SK-N-SH (cell line): ENCODE results near the gene MAP4K3. TPM values are rescaled to one million over a fixed set of nuclear protein-coding genes. Genes with fewer than 3 reads are reported as not detected.

Experiments
- CTCF ChIA-PET: fragments of 300-600, 350-600 bp; formaldehyde crosslinking; extraction: SDS; loops from one replicate; lab custom pipeline; 2021; lab: Yijun Ruan, JAX
- POLR2A ChIA-PET: fragments of 350-600 bp; sonication (Branson Sonifier 250); formaldehyde crosslinking; extraction: SDS; loops from one replicate; lab custom pipeline; 2020; ENCODE audit warnings: antibody characterized with exemption, inconsistent platforms; lab: Yijun Ruan, JAX
- DNase-seq: peaks from one replicate; pipeline ENCODE4 v3.0.0; 2012
- H2AFZ ChIP-seq: fragments of 200-600 bp; sonication (generic); 2 replicates; pipeline ENCODE4 v1.8.1; 2016; ENCODE audit warnings: antibody characterized with exemption, mild to moderate bottlenecking, low read depth
- H3F3A ChIP-seq: fragments of 200-600 bp; sonication (generic); replicated peaks from 2 replicates; pipeline ENCODE3; 2016; ENCODE audit warnings: antibody characterized with exemption, mild to moderate bottlenecking; ENCODE audit not compliant: insufficient read depth
- H3K27ac ChIP-seq, 2 experiments: fragments of 200-500 bp in 1 of 2; fragments of 200-600 bp in 1 of 2; sonication (Bioruptor generic) in 1 of 2; sonication (generic), shearing (Covaris generic) in 1 of 2; 2 replicates each; pipeline versions ENCODE4 v1.5.1 to v1.6.1; 2014 to 2016; ENCODE audit warnings: low read depth in 2 of 2, inconsistent platforms in 1 of 2, low read length in 1 of 2, mild to moderate bottlenecking in 1 of 2, mixed read lengths in 1 of 2
- H3K27me3 ChIP-seq: fragments of 200-600 bp; sonication (generic), shearing (Covaris generic); 2 replicates; pipeline ENCODE4 v1.6.1; 2016; ENCODE audit warnings: mixed run types; ENCODE audit not compliant: insufficient read depth
- H3K36me3 ChIP-seq, 2 experiments: fragments of 200-500 bp in 1 of 2; fragments of 200-600 bp in 1 of 2; sonication (Bioruptor generic) in 1 of 2; sonication (generic) in 1 of 2; replicated peaks in 1 of 2; 2 replicates each; pipeline versions ENCODE3 to v1.5.1; 2014 to 2016; ENCODE audit warnings: low read length in 1 of 2, mild to moderate bottlenecking in 1 of 2; ENCODE audit not compliant: insufficient read depth in 2 of 2, control insufficient read depth in 1 of 2
- H3K4me1 ChIP-seq, 2 experiments: fragments of 200-500 bp in 1 of 2; fragments of 200-600 bp in 1 of 2; sonication (Bioruptor generic) in 1 of 2; sonication (generic), shearing (Covaris generic) in 1 of 2; 2 replicates each; pipeline versions ENCODE4 v1.5.1 to v1.6.1; 2014 to 2016; ENCODE audit warnings: low read depth in 1 of 2, low read length in 1 of 2, mixed run types in 1 of 2; ENCODE audit not compliant: insufficient read depth in 2 of 2, control insufficient read depth in 1 of 2
- H3K4me2 ChIP-seq: fragments of 200-600 bp; sonication (generic), shearing (Covaris generic); 2 replicates; pipeline ENCODE4 v1.6.1; 2017; ENCODE audit warnings: mixed run types
- H3K4me3 ChIP-seq, 2 experiments: fragments of 200-500 bp in 1 of 2; fragments of 200-600 bp in 1 of 2; sonication (Bioruptor generic) in 1 of 2; sonication (generic), shearing (Covaris generic) in 1 of 2; 2 replicates each; pipeline versions ENCODE4 v1.5.1 to v1.8.1; 2014 to 2016; ENCODE audit warnings: low read depth in 2 of 2, inconsistent platforms in 1 of 2, low read length in 1 of 2, mild to moderate bottlenecking in 1 of 2, mixed read lengths in 1 of 2, moderate library complexity in 1 of 2
- H3K79me2 ChIP-seq: fragments of 200-600 bp; sonication (generic); 2 replicates; pipeline ENCODE4 v1.8.1; 2017; ENCODE audit warnings: mild to moderate bottlenecking; ENCODE audit not compliant: insufficient read depth
- H3K9ac ChIP-seq: fragments of 200-600 bp; sonication (generic); 2 replicates; pipeline ENCODE4 v1.6.1; 2017; ENCODE audit warnings: mixed run types
- H3K9me2 ChIP-seq: fragments of 200-600 bp; sonication (generic); 2 replicates; pipeline ENCODE4 v1.6.1; 2017; ENCODE audit warnings: mixed run types
- H3K9me3 ChIP-seq: fragments of 200-600 bp; sonication (generic); 2 replicates; pipeline ENCODE4 v1.6.1; 2017; ENCODE audit warnings: mixed run types, mild to moderate bottlenecking, moderate library complexity
- H4K20me1 ChIP-seq: fragments of 200-600 bp; sonication (generic); 2 replicates; pipeline ENCODE4 v1.6.1; 2017; ENCODE audit warnings: mild to moderate bottlenecking, mixed run types; ENCODE audit not compliant: insufficient read depth
- CTCF ChIP-seq: fragments of 200-600 bp; sonication (generic); IDR thresholded peaks from 2 replicates; pipeline ENCODE4 v1.6.1; 2017; ENCODE audit warnings: antibody characterized with exemption, mild to moderate bottlenecking, moderate library complexity
- EP300 ChIP-seq, 2 experiments: IDR thresholded peaks; 2 replicates each; pipeline versions ENCODE4 v1.4.0 to v1.6.1; 2012; ENCODE audit warnings: borderline replicate concordance in 1 of 2, low read depth in 1 of 2, low read length in 1 of 2
- GABPA ChIP-seq: IDR thresholded peaks from 2 replicates; pipeline ENCODE4 v1.4.0; 2012; ENCODE audit warnings: low read depth, mild to moderate bottlenecking
- IRF3 ChIP-seq: fragments of 150-350 bp; IDR thresholded peaks from 2 replicates; pipeline ENCODE4 v1.6.1; 2016; ENCODE audit warnings: mild to moderate bottlenecking, low read depth, low read length
- MXI1 ChIP-seq: IDR thresholded peaks from 2 replicates; pipeline ENCODE4 v1.6.1; 2012; ENCODE audit warnings: mild to moderate bottlenecking, low read depth, low read length, improper control_type of control experiment
- RCOR1 ChIP-seq: fragments of 150-350 bp; IDR thresholded peaks from 2 replicates; pipeline ENCODE4 v1.6.1; 2017; ENCODE audit warnings: antibody characterized with exemption, low read length
- SMC3 ChIP-seq: IDR thresholded peaks from 2 replicates; pipeline ENCODE4 v1.6.1; 2012; ENCODE audit warnings: low read depth, low read length, improper control_type of control experiment
- TCF12 ChIP-seq: IDR thresholded peaks from 2 replicates; pipeline ENCODE4 v1.4.0; 2012
- USF1 ChIP-seq: IDR thresholded peaks from 2 replicates; pipeline ENCODE4 v1.4.0; 2012; ENCODE audit warnings: low read depth, borderline replicate concordance
- USF2 ChIP-seq: fragments of 150-350 bp; IDR thresholded peaks from 2 replicates; pipeline ENCODE4 v1.6.1; 2017; ENCODE audit warnings: antibody characterized with exemption, low read length, low read depth, borderline replicate concordance
- WGBS: methylation state at CpG from one replicate; pipeline ENCODE4 v1.1.6; 2017; ENCODE audit warnings: low lambda C conversion rate; 5-methylcytosine and 5-hydroxymethylcytosine counted together
- polyA plus RNA-seq, 3 experiments: library from polyadenylated mRNA; depleted of rRNA; stranded (reverse); fragments of >200 nt; gene quantifications; 2 replicates each; pipeline ENCODE4 v1.2.3, GENCODE V29; 2012

MAP4K3 gene
- polyA plus RNA-seq, 1 of the 3 experiments (the other 2 are of a cell fraction) = 8.8 TPM

GRCh38 chr2:39381653-39382052, 55.4 kb downstream of the MAP4K3 start:
- Histone ChIP-seq H3K9ac (no peak overlapping the region), H3K36me3 (peaks cover 0 to 5% of the 10 kb centered on the region in 2 experiments), H3K27me3 (no peaks in the 10 kb centered on the region), H3K4me2 (peak overlapping the region; percentile 22), H3F3A (peaks cover 7% of the 10 kb centered on the region), H3K27ac (no peak overlapping the region), H3K79me2 (peaks cover 81% of the 10 kb centered on the region), H4K20me1 (no peaks in the 10 kb centered on the region), H2AFZ (no peak overlapping the region), H3K4me1 (peaks cover 3 to 28% of the 10 kb centered on the region in 2 experiments), H3K9me2 (no peaks in the 10 kb centered on the region), H3K9me3 (peaks cover 7% of the 10 kb centered on the region; the same call in 1 of the 2 replicates), H3K4me3 (no peak overlapping the region)
- no peak for TF ChIP-seq MXI1
- no peak for TF ChIP-seq RCOR1
- TF ChIP-seq IRF3 = no peak
- no peak for TF ChIP-seq USF1
- TF ChIP-seq SMC3 = no peak
- no peak for TF ChIP-seq CTCF
- TF ChIP-seq GABPA = no peak
- TF ChIP-seq EP300 (IDR thresholded peaks at IDR 0.05; ENCODE audit: borderline replicate concordance in 1 of 2, low read depth in 1 of 2, low read length in 1 of 2) = no peak
- ChIA-PET POLR2A (no interaction called here), CTCF (interaction anchor here (0.6 to 4.1 kb wide), 6 partner anchors 12 to 342 kb away, joined by 3 to 53 read pairs (median 14); no protein-coding TSS in a partner anchor)
- 91% methylated on average over 5 of the region's 5 CpGs for WGBS
- DNase-seq = no peak

GRCh38 chr2:39380525-39381150, 56.4 kb downstream of the MAP4K3 start:
- ChIA-PET POLR2A (no interaction called here), CTCF (interaction anchor here (0.6 to 5.3 kb wide), 41 partner anchors 8 to 408 kb away, joined by 3 to 53 read pairs (median 5); partner anchors contain the start of gene MAP4K3)

More at GRCh38 chr2:39380525-39381150, 56.4 kb downstream of the MAP4K3 start:
- DNase-seq = no peak
- Histone ChIP-seq H3K36me3 (peaks cover 0 to 11% of the 10 kb centered on the region in 2 experiments), H2AFZ (no peak overlapping the region), H3K9me2 (no peaks in the 10 kb centered on the region), H3K9ac (no peak overlapping the region; the same call in 1 of the 2 replicates), H3K9me3 (0 out of 2 replicates have a peak, but pooled peaks cover 2% of the 10 kb centered on the region), H3K4me1 (peaks cover 3 to 28% of the 10 kb centered on the region in 2 experiments), H3K27me3 (no peaks in the 10 kb centered on the region), H3K27ac (peak overlapping the region in 1 of 2 experiments; percentile 49; a peak in 2 of 4 replicates), H4K20me1 (no peaks in the 10 kb centered on the region)
- WGBS = 63% methylated on average over 2 of the region's 2 CpGs
- TF ChIP-seq TCF12 (peak; percentile 18; the same call in 1 of the 2 replicates), USF2 (no peak)
- TF ChIP-seq, all 33 proteins: peak for 1
- Histone ChIP-seq H3K4me2 (no peak overlapping the region), H3K79me2 (peaks cover 78% of the 10 kb centered on the region), H3K4me3 (no peak overlapping the region), H3F3A (peaks cover 7% of the 10 kb centered on the region)
